Measurements from ENCODE around the gene MBD5. TPM values are rescaled to one million over a fixed set of nuclear protein-coding genes. Genes with fewer than 3 reads are reported as not detected.

MBD5 gene
- total RNA-seq, 1 donor from 2014 or later: 15.0 TPM

DNA sequence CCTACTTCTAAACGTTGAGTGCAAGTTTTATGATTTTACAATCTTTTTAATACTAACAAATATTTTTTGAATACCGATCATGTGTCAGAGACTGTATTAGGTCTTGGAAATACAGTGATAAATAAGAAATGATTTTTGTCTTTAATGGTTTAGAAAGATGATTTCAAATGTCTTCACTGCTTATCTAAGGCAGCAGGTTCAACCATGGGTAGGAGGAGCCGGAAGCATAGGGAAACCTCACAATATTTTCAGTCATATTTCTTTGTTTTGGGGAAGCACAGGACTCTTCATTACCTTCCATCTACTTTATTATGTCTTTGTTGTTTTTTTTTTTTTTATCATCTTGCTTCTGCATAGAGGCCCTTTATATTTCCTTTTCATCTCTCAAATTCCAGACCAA, 458.5 kb downstream of the MBD5 start:
- TF ChIP-seq, protein P1, sequence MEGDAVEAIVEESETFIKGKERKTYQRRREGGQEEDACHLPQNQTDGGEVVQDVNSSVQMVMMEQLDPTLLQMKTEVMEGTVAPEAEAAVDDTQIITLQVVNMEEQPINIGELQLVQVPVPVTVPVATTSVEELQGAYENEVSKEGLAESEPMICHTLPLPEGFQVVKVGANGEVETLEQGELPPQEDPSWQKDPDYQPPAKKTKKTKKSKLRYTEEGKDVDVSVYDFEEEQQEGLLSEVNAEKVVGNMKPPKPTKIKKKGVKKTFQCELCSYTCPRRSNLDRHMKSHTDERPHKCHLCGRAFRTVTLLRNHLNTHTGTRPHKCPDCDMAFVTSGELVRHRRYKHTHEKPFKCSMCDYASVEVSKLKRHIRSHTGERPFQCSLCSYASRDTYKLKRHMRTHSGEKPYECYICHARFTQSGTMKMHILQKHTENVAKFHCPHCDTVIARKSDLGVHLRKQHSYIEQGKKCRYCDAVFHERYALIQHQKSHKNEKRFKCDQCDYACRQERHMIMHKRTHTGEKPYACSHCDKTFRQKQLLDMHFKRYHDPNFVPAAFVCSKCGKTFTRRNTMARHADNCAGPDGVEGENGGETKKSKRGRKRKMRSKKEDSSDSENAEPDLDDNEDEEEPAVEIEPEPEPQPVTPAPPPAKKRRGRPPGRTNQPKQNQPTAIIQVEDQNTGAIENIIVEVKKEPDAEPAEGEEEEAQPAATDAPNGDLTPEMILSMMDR (conservative IDR thresholded peaks at IDR 0.05; ENCODE audit: low read depth, low read length): no peak
- no peak for DNase-seq (ENCODE audit: low read depth)
- H3K4me3 ChIP-seq (ENCODE audit: low read depth, low read length): no peak overlapping the region

GRCh38 chr2:148483665-148484064, 462.8 kb downstream of the MBD5 start:
- TF ChIP-seq, protein P1 (conservative IDR thresholded peaks at IDR 0.05; ENCODE audit: low read depth, low read length): no peak
- no peak overlapping the region for H3K4me3 ChIP-seq (ENCODE audit: low read depth, low read length)
- DNase-seq (ENCODE audit: low read depth): no peak

DNA sequence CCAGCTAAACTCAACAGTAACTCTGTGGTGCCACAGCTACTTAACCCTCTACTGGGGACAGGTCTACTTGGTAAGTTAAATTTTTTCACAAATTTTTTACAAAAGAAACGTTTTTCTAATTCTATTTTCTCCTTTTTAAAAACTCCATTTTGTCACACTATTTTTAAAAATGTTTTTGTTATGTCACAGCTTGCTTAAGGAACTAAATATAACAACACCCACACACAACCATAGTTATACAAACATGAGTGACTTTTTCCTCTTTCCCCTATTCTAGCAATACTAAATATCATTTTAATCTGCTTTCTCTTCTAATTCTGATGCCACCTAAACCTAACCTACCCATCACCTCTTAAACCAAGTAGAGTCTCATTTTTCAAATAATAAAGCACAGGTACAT, 463.2 kb downstream of the MBD5 start:
- DNase-seq (ENCODE audit: low read depth): no peak
- H3K4me3 ChIP-seq (ENCODE audit: low read depth, low read length): no peak overlapping the region
- TF ChIP-seq, protein P1 (conservative IDR thresholded peaks at IDR 0.05; ENCODE audit: low read depth, low read length): no peak

DNA sequence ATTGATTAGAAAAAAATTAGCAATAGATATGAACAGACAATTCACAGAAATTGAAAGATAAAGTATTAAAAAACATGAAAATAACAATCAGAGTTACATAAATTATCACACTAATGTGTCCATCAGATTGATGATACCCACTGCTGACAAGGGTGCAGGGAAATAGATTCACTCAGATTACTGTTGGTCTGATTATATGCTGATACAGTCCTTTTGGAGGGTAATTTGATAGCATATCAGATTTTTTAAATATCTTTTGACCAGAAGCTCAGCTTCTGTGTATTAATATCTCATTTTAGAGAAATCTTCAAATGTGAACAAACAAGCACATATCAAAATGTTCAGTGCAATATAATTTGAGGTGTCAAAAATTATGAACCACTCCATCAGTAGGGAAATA, 465.8 kb downstream of the MBD5 start:
- TF ChIP-seq, protein P1 (conservative IDR thresholded peaks at IDR 0.05; ENCODE audit: low read depth, low read length): no peak
- no peak overlapping the region for H3K4me3 ChIP-seq (ENCODE audit: low read depth, low read length)
- no peak for DNase-seq (ENCODE audit: low read depth)

DNA sequence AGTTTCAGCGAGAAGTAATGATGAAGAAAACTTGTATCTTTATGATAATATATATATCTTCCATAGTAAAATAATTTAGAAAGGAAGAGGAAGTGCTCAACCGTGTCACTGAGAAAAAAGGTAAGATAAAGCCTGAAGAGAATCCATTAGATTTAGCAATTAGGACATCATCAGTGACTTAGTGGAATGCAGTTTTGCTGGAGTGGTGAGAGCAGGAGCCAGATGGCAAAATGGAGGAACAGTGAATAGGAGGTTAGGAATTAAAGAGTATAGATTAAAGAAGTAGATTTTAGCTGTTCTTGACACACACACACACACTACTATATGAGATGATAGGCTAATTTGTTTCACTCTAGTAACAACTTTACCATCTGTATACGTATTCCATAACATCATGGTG, 466.5 kb downstream of the MBD5 start:
- H3K4me3 ChIP-seq (ENCODE audit: low read depth, low read length): no peak overlapping the region
- no peak for DNase-seq (ENCODE audit: low read depth)
- TF ChIP-seq, protein P1 (conservative IDR thresholded peaks at IDR 0.05; ENCODE audit: low read depth, low read length): no peak

GRCh38 chr2:148490840-148491439, 470.0 kb downstream of the MBD5 start:
- H3K4me3 ChIP-seq (ENCODE audit: low read depth, low read length): no peak overlapping the region
- DNase-seq (ENCODE audit: low read depth): no peak
- TF ChIP-seq, protein P1 (conservative IDR thresholded peaks at IDR 0.05; ENCODE audit: low read depth, low read length): no peak

DNA sequence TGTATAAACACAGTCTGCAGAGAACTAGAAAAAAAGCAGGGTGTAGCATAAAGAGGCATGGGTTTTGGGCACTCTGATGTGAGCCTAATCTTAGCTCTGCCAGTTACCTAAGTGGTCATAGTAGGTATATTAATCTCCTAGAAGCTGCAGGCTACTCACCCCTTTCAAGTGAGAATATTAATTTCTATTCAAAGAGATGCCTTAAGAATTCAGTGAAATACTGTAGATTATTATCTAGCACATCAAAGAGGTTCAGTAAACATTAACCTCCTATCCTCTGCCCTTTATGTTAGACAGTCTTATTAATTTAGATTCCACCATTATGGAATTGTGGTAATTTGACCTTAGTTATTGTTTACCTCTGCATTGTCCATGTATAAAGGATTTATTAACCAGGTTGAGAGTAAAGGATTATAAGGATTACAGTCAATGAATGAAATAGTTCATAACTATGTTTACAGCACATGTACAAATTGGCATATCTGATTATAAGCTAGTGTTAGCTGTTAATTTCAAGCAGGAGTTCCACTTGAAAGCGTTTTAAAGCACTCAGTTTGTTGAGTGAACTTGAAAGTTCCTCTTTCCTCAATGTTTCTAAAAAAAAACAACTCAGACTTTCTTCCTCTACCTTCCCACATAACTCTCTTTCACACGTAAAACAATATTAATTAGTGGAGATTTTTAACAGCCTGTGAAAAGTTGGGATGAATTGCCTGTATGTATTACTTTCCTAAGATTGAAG, 473.1 kb downstream of the MBD5 start:
- no peak for DNase-seq (ENCODE audit: low read depth)
- TF ChIP-seq, protein P1 (conservative IDR thresholded peaks at IDR 0.05; ENCODE audit: low read depth, low read length): no peak
- peak overlapping the region; percentile 19 for H3K4me3 ChIP-seq (ENCODE audit: low read depth, low read length)
